Cardiac muscle cell (in vitro differentiated cells and primary cell): ENCODE measurements around the gene YIF1A. TPM values are rescaled to one million over a fixed set of nuclear protein-coding genes. Genes with fewer than 3 reads are reported as not detected.

ENCODE experiments used
- DNase-seq, 2 donors: peaks; one replicate each; pipeline versions ENCODE4 v3.0.0 to v3.0.0-alpha.2; 2010 to 2017; ENCODE audit warnings: low read depth in 1 of 2, low spot score in 1 of 2
- H3K27ac ChIP-seq: fragments of 200-600 bp; sonication (generic); 2 replicates; pipeline ENCODE4 v1.5.1; 2016
- H3K27me3 ChIP-seq: fragments of 200-600 bp; sonication (generic); 2 replicates; pipeline ENCODE4 v1.6.0; 2016; ENCODE audit warnings: control low read depth
- H3K36me3 ChIP-seq: fragments of 200-600 bp; sonication (generic); 2 replicates; pipeline ENCODE4 v1.5.1; 2016; ENCODE audit warnings: control low read depth
- H3K4me1 ChIP-seq: fragments of 200-600 bp; sonication (generic); 2 replicates; pipeline ENCODE4 v1.8.1; 2017; ENCODE audit warnings: low read depth, mild to moderate bottlenecking, mixed run types
- H3K4me3 ChIP-seq: fragments of 200-600 bp; sonication (generic); 2 replicates; pipeline ENCODE4 v1.5.1; 2016; ENCODE audit warnings: mild to moderate bottlenecking
- H3K9me3 ChIP-seq: fragments of 200-600 bp; sonication (generic); 2 replicates; pipeline ENCODE4 v1.5.1; 2017; ENCODE audit warnings: low read depth, mild to moderate bottlenecking, control low read depth
- CTCF ChIP-seq: IDR thresholded peaks from 2 replicates; pipeline ENCODE4 v1.5.1; 2012; ENCODE audit warnings: low read depth, mild to moderate bottlenecking, low read length
- polyA plus RNA-seq: library from polyadenylated mRNA; unstranded; fragments of >200 nt; fragmentation: Nextera tagmentation; extraction: Ambion mirVana; gene quantifications from 2 replicates; pipeline ENCODE4 v1.2.1, GENCODE V29; 2016
- total RNA-seq: library from RNA; depleted of rRNA; stranded (reverse); fragments of >200 nt; gene quantifications from 2 replicates; pipeline ENCODE4 v1.2.3, GENCODE V29; 2016

Gene YIF1A
- total and polyA plus RNA-seq, 2 experiments from 2014 or later: 68.2 to 147 TPM

GRCh38 chr11:66274219-66274618 lies 14.7 kb downstream of the YIF1A start:
- no peak overlapping the region for H3K27ac ChIP-seq
- peaks cover 33% of the 10 kb centered on the region for H3K36me3 ChIP-seq

GRCh38 chr11:66272596-66272995 lies 16.3 kb downstream of the YIF1A start:
- TF ChIP-seq CTCF: no peak
- DNase-seq: no peak
- Histone ChIP-seq H3K36me3 (peaks cover 33% of the 10 kb centered on the region), H3K27ac (no peak overlapping the region), H3K9me3 (no peaks in the 10 kb centered on the region), H3K27me3 (no peaks in the 10 kb centered on the region), H3K4me3 (no peak overlapping the region), H3K4me1 (peaks cover 7% of the 10 kb centered on the region)

More at GRCh38 chr11:66274219-66274618, 14.7 kb downstream of the YIF1A start:
- H3K9me3 ChIP-seq: no peaks in the 10 kb centered on the region
- no peak for DNase-seq
- H3K4me1 ChIP-seq: peaks cover 6% of the 10 kb centered on the region
- peaks cover 9% of the 10 kb centered on the region for H3K27me3 ChIP-seq
- TF ChIP-seq CTCF: no peak
- no peak overlapping the region for H3K4me3 ChIP-seq

GRCh38 chr11:66271816-66272215 lies 17.1 kb downstream of the YIF1A start:
- TF ChIP-seq CTCF: no peak
- Histone ChIP-seq H3K36me3 (peaks cover 33% of the 10 kb centered on the region), H3K9me3 (no peaks in the 10 kb centered on the region), H3K27me3 (no peaks in the 10 kb centered on the region), H3K4me1 (peaks cover 7% of the 10 kb centered on the region), H3K27ac (no peak overlapping the region), H3K4me3 (no peak overlapping the region)
- DNase-seq: no peak

- Histone ChIP-seq H3K27ac (peak overlapping the region; percentile 97), H3K4me3 (peak overlapping the region; percentile 90), H3K9me3 (no peaks in the 10 kb centered on the region), H3K36me3 (peaks cover 24% of the 10 kb centered on the region), H3K27me3 (no peaks in the 10 kb centered on the region), H3K4me1 (peaks cover 7% of the 10 kb centered on the region)
- peak; percentile 30 for TF ChIP-seq CTCF
- peak; percentile 41 to 51 for DNase-seq
Observed at GRCh38 chr11:66268952-66269905, 19.7 kb downstream of the YIF1A start.

- no peak for TF ChIP-seq CTCF
- peak; percentile 100 for DNase-seq
- Histone ChIP-seq H3K36me3 (peaks cover 16% of the 10 kb centered on the region), H3K27ac (peak within 1 kb of the TSS; percentile 97), H3K9me3 (no peaks in the 10 kb centered on the region), H3K4me3 (peak within 1 kb of the TSS; percentile 90), H3K4me1 (peaks cover 7% of the 10 kb centered on the region), H3K27me3 (no peaks in the 10 kb centered on the region)
Observed at GRCh38 chr11:66268244-66268951, 20.5 kb downstream of the YIF1A start, which contains the start of gene RAB1B. TSS of gene RAB1B (plus strand) at chr11:66268639. CDS start at chr11:66268680, 41 bp downstream.
